Measurements from ENCODE around the gene PPP2R5C.

Gene PPP2R5C

DNA sequence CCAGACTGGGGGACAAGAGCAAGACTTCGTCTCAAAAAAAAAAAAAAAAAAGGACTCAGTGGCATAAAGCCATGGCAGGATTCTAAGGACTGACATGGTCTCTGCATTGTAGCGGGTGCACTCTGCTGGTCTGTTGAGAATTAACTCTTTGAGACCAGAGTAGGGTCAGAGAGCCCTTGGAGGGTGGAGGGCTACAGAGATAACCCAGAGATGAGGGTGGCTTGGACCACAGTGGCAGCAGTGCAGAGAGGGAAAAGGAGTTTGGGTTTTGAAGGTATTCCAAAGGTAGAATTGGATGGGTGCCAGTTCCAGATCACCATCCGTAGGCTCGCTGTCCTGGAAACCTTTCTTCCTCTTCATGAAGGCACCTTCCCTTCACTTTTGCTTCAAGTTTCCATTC lies 188.6 kb downstream of the PPP2R5C start:
- peak; percentile 31 for DNase-seq (ENCODE audit: low spot score)

DNA sequence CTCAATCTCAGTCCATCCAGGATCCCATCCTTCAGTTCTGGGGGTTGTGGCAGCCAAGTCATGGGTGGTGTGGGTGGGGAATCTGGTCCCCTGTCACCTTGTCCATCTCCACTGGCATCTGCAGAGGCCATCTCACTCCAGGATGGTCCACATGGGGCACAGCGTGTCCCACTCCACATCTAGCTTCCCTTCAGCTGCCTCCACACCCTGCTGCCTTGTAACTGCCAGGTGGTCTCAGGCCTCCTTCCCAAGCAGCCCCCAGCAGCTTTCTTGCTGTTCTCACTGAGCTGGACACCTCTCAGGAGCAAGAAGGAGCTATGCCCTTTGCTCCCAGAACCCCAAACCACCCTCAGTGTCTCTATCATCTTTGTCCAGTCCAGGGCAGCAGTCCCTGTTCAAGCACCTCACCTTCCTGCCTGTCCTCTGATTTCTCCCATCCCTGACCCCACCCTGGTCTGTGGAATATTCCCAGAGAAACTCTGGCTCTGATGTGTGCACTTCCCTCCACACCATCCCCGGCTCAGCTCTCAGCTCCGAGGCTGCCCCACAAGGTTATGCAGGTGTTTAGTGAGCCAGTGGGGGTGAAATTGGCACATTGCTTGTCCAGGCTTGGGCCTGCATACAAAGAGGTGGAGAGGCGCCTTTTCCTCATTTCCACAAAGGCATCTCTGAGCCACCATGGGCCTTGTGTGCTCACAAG lies 189.2 kb downstream of the PPP2R5C start:
- DNase-seq (ENCODE audit: low spot score) = peak; percentile 40

DNA sequence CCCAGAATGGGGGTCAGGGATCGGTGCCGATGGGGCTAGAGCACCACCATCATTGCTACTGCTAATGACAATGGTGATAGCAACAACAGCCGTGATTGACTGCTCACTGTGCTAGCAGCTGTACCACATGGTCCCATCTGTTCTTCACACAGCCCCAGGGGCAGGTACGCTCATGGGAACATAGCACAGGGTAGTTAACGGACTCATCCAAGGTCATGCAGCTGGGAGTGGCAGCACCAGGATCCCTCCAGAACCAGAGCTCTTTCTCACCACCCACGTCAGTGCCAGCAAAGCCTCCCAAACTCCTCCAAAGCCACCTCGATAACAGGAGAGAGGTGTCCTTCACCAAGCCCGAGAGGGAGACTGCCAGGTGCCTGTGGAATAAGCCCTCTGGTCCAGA lies 191.6 kb downstream of the PPP2R5C start:
- DNase-seq (ENCODE audit: low spot score) = peak; percentile 33

DNA sequence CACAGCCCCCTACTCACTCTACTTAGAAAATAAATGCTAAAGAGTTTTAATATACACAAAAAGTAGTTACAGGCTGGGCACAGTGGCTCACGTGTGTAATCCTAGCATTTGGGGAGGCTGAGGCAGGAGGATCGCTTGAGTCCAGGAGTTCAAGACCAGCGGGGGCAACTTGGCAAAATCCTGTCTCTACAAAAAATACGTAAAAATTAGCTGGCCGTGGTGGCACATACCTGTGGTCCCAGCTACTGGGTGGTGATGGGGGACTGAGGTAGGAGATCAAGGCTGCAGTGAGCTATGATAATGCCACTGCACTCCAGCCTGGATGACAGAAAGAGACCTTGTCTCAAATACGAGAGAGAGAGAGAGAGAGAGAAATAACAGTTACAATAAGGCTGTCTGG lies 193.0 kb downstream of the PPP2R5C start:
- DNase-seq (ENCODE audit: low spot score) = no peak

DNA sequence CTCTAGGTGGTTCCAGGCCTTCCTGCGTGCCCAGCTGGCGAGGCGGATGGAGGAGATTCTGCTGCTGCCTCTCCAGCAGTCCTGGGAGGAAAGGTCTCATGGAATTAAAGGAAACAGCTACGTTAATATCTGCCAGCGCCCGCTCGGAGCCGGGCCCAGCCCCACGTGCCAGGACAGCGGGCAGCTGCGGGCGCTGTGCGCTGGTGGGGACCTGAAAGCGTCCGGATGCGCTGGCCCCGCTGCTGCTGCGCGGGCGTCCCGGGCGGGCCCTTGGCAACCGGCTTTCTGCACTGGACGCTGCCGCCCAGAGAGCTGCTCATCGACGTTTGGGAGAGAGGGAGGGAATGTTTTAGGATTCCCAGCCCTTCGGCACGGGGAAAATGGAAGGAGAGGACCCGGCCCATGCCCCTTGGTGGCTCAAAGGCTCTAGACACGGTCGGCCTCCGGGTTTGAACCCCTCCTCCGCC lies 194.2 kb downstream of the PPP2R5C start:
- no peak for DNase-seq (ENCODE audit: low spot score)

DNA sequence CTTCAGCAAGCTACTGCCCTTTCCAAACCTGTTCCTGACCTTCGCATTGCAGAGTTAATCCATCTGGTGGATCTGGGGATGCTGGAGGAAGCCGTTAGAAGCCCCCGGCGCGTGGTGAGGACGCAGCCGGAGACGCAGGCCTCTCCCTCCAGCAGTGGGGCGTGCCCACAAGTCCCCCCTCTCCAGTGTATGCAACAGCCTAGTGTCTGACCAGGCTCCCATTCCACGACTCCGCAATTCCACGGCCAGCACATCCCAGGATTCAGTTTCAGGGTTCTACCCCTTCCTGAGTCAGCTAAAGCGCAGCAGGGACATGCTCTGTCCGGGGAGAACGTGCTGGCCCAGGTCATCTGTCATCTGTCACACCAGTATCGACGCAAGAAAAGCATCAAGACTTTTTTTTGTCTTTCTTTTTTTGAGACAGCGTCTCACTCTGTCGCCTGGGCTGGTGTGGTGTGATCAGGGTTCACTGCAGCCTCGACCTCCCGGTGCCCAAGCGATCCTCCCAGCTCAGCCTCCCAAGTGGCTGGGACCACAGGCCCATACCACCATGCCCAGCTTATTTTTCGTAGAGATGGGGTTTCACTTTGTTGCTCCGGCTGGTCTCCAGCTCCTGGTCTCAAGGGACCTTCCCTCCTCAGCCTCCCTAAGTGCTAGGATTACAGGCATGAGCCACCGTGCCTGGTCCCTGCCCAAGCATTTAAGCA lies 194.8 kb downstream of the PPP2R5C start:
- no peak for DNase-seq (ENCODE audit: low spot score)

DNA sequence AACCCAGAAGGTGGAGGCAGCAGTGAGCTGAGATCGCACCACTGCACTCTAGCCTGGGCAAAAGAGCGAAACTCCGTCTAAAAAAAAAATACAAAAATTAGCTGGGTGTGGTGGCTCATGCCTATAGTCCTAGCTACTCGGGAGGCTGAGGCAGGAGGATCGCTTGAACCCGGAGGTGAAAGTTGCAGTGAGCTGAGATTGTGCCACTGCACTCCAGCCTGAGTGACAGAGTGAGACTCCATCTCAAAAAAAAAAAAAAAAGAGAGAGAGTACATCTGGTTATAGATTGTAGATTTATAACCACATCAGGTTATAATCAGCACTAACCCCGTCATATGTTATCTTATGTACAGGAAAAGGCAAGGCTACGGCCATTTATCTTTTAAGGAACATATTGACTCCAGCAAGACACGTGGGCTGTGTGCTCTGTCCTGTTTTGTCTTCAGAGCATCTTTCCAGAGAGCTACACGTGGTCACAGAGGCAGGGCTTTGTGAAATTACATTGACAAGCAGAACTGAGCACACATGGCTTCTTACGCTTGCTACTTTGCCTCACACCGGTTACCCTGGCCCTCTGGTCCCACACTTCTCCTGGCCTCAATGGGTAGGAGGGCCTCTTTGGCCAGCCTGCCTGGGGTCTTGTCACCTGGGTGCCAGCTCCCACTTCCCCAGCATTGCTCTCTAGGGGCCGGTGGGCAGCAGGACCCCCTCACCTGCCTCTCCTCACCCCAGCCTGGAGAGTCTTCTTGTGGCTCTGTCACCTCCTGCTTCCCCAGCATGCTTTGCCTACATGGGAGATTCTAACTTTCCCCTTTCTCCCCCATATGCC lies 196.1 kb downstream of the PPP2R5C start:
- no peak for DNase-seq (ENCODE audit: low spot score)

DNA sequence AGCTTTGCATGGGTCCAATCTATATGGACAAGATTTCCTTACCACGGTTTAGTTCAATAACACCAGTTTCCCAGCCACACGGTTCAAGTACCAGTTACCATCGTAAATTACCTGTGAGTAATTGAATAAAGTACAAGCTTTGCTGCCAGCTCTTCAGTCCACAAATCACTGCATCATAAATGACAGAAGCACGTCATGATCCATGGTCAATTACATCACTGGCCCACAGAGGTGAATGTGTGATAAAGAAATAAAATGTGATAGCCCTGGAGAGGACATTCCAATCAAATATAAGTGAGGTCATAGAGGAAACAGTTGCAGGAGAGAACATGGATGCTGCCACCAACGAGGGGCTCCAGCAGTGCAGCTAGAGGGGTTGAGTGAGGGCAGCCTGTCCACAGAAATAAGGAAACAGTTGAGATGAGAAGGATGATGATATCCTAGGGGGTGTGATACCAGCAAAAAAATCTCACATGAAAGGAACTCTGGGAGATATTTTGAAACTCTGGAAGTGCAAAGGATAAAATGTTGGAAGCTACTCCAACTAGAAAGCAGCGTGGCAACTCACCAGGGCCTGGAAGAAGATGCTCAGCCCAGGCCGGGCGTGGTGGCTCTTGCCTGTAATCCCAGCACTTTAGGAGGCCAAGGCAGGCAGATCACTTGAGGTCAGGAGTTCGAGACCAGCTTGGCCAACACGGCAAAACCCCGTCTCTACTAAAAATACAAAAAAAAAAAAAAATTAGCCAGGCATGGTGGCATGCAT lies 197.1 kb downstream of the PPP2R5C start:
- no peak for DNase-seq (ENCODE audit: low spot score)

DNA sequence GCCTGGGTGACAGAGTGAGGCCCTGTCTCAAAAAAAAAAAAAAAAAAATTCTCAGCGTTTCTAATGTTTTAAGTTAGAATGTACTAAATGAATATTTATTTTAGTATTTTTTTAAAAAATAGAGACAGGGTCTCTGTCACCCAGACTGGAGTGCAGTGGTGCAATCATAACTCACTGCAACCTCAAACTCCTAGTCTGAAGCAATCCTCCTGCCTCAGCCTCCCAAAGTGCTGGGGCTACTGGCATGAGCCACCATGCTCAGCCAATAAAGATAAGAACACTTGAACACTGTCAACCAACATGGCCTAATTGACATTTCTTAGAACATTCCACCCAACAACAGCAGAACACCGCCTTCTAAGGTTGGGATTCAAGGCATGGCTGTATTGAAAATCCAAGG lies 197.8 kb downstream of the PPP2R5C start:
- DNase-seq (ENCODE audit: low spot score) = no peak

DNA sequence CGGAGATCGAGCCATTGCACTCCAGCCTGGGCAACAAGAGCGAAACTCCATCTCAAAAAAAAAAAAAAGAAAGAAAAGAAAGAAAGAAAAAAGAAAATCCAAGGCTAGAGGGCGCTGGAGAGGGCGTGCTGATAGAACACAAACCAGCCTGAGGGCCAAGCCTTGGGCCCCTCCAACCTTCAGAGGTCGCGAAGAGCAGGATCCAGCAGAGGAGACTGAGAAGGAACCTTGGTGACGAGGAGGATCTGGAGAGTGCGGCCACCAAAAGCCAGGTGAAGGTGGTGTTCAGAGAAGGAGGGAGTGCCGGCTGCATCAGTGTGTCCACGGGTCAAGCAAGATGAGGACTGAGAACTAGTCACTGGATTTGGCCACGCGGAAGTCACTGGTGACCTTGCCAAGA lies 198.7 kb downstream of the PPP2R5C start:
- DNase-seq (ENCODE audit: low spot score) = no peak

DNA sequence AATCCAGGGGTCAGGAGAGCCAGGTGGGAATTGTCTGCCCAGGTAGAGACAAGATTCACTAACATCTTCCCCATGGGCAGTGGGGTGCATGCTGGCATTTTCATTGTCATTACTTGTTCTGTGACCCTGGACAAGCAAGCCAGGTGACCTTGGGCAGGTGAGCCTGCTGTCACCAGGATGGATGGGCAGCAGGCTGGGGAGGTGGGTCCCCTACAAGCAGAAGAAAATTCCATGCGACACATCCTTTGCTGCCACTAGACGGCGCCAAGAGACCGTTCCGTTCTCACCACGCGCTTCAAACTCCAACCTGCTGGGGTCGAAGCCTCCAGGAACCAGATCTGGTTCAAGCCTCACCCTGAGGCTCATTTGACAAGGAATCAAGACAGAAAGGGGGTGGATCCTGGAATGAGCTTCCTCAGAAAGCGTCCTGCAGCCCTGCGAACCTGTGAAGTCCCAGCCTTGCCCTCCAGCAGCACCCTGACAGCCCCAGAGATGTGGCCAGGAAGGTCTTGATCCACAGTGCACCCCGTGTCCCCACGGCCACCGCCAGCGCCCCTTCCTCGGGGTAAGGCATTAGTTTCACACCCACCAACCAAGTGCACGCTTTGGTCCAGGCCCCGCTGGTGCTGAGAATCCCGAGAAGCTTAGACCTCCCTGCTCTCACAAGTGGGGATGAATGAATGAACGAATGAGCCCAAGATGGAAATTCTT lies 199.7 kb downstream of the PPP2R5C start:
- DNase-seq (ENCODE audit: low spot score) = peak; percentile 78

DNA sequence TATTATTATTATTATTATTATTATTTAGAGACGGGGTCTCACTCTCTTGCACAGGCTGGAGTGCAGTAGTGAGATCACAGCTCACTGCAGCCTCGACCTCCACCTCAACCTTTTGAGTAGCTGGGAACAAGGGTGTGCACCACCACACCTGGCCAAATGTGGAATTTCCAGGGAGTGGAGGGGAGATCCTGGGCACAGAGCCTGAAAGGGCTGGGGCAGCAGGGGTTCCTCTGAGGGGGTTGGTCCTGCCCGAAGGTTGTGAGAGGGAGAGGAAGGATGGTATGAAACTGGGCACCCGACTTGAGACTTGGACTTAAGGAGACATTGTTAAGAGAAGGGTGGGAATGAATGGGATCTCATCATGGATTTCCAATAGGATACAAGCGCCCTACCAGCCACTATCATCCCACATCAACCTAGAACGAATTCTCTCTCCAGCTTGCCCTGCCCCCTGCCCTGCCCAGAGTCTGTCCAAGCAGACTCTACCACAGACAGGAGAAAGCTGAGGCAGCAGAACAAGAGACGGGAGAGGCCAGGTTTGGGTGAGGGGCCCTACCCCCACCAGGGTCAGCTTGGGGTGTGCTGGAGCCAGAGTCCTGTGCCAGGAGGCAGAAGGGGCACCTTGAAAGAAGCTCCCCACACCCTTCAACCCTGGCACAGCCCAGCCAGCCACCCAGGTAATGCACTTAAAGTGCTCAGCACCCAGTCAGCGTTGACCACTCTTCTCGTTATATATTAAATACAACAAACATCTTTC lies 200.4 kb downstream of the PPP2R5C start:
- DNase-seq (ENCODE audit: low spot score) = no peak

DNA sequence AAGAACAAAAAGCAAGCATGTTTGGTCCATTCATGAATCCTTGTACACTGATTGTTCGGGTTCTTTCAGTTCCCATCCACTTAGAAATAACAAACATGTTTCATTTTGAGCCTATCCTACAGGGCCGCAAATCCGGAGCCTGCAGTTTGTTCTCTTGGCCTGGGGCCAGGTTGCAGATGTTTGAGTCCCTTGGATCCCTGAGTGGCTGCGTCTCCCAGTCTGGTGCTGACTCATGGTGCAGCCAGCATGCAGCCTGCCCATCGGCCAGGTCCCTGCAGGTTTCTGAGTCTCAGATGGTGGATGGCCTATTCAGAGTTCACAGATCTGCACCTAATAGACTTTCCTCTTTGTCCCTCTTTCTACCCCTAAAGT lies 201.0 kb downstream of the PPP2R5C start:
- no peak for DNase-seq (ENCODE audit: low spot score)

DNA sequence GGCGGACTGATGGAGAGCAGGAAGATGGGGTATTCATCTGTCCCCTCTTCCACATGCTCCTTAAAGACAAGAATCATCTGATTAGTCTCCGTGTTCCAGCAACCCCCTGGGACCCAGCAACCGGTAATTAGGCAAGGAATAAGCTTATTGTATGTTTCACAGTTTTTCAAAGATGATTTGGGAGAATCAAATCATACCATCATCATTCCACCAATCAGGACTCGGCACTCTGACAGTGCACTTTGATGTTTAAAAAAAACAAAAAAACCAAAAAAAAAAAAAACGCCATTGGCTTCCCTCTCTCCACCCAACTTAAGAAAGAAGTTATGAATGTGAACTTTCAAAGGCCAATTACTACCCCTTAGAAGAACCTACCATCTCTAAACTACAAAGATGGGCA lies 201.5 kb downstream of the PPP2R5C start:
- DNase-seq (ENCODE audit: low spot score) = no peak

DNA sequence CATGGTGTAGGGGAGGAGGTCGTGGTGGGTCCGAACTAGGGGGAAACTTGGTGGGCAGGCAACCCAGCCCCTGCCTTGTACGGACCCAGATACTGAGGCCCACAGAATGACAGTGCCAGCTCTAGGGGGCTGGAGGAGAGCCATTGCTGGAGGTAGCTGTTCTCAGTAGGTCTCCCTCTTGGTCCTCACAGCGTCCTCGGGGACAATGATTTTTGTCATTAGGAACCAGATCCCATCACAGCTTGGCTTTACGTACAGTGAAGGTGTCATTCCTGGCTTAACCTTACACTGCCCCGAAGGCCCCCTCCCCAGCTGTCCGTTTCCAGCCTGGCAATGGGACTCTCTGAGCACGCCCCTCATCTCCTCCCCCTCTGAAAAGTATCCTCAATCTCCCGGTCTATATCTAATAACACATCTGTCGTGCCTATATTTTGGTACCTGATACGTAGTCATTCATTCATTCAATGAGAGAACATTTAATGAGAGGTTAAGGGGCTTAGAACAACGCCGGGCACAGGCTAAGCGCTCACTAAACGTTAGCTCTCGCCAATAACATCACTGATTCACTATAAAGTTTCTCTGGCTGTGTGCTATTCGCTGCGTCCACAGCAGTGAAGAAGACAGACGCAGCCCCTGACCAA lies 202.3 kb downstream of the PPP2R5C start:
- DNase-seq (ENCODE audit: low spot score) = no peak

DNA sequence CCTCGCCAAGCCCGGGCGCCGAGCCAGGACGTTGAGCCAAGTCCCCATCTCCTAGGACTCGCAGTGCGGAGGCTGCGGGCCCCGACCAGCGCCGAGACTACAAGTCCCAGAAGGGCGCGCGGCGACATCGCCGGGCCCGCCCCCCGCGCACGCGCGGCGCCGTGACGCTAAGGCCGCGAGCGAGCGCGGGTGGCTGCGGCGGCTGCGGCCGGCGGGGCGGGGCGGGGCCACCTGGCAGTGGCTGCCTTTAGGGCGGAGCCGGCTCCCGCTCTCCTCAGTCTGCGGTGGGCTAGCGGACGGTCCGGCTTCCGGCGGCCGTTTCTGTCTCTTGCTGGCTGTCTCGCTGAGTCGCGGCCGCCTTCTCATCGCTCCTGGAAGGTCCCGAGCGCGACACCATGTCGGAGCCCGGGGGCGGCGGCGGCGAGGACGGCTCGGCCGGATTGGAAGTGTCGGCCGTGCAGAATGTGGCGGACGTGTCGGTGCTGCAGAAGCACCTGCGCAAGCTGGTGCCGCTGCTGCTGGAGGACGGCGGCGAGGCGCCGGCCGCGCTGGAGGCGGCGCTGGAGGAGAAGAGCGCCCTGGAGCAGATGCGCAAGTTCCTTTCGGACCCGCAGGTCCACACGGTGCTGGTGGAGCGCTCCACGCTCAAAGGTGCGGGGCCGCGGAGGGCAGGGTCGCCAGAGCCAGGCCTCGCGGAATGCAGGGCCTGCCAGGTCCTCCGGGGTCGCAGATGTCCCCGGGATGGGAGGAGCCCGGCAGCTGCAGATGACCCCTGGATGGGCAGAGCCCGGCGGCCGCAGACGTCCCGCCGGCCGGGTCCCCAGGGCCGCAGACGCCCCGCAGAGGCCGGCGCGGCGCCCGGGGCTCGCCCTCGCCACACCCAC lies 203.0 kb downstream of the PPP2R5C start, which contains the start of gene DYNC1H1:
TSS of gene DYNC1H1 (plus strand) at position 277 of the 884 bp plus-strand sequence. CDS start at position 396, 119 bp downstream.
- DNase-seq (ENCODE audit: low spot score) = peak; percentile 97

DNA sequence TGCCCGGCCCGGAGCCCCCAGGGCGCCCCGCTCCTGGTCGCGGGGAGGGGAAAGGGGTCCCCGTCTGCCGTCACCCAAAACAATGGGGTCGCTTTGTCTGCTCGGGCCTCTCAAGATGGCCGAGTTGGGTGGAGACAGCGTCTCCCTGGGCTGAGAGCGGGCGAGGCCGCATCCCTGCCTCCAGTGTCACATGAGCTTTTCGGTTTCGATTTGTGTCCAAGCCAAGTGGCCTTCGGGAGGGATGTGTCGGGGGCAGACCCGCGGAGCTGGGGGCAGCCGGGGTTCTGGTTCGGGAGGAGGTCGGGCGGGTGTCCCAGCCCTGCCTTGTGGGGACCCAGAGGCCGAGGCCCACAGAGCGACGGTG lies 203.7 kb downstream of the PPP2R5C start:
- DNase-seq (ENCODE audit: low spot score) = peak; percentile 84

DNA sequence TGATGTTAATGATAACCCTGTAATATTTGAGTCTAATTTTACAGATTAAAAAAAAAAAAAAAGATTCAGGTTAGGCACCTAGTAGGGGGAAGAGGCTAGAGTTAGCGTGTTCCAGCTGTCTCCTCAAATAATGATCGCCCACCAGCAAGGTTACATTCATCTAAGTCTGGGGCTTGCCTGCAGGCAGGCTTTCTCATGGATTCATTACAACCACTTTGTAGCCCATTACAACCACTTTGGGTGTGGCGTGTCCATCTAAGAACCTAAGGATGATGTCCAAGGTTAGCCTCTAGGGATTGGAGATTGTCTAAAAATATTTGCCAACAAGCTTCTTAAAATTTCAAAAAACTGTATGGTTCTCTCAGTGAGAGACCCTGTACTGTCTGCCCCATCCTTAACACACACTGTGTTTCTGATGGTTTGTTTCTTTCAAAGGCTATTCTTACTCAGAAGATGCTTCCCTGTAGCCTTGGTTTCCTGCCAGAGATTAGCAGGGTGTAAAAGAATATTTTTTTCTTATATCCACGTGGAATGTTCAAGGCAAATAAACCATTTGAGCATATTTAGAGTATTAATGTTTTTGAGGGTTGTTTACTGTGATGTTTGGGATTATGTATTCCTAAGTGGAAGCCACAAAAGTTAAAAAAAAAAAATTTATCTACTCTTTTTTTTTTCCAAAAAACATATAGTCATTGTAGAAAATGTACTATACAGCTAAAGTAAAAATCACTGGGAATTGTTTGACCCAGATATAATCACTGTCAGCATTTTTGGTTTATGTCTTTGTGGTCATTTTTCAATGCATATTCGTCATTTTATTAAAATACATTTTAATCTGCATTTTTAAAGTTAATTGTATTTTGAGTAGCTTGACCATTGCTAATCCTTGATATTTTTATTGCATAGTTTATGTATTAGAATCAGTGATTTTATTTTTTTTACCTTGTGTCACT lies 204.5 kb downstream of the PPP2R5C start:
- DNase-seq (ENCODE audit: low spot score) = no peak

All from left forelimb (tissue), 1 donor.